Neural cell (in vitro differentiated cells): ENCODE results near the gene BCL2L11. TPM values are rescaled to one million over a fixed set of nuclear protein-coding genes. Genes with fewer than 3 reads are reported as not detected.

ENCODE experiments used
- H2AFZ ChIP-seq: fragments of 200-600, 300-800 bp; sonication (generic), shearing (Covaris generic); 2 replicates; pipeline ENCODE4 v1.6.0; 2014; ENCODE audit warnings: low read depth, mild to moderate bottlenecking, antibody characterized with exemption, low read length, moderate library complexity
- H3F3A ChIP-seq: fragments of 200-600 bp; shearing (Covaris generic); 2 replicates; pipeline ENCODE4 v1.6.1; 2016; ENCODE audit warnings: mild to moderate bottlenecking, moderate library complexity, mixed read lengths, antibody characterized with exemption, low read length; ENCODE audit not compliant: insufficient read depth, poor library complexity, severe bottlenecking
- H3K27ac ChIP-seq: fragments of 200-600, 300-800 bp; sonication (generic), shearing (Covaris generic); 2 replicates; pipeline ENCODE4 v1.5.1; 2014; ENCODE audit warnings: mild to moderate bottlenecking, low read length, moderate library complexity
- H3K27me3 ChIP-seq: fragments of 300-800, 200-600 bp; sonication (generic), shearing (Covaris generic); 2 replicates; pipeline ENCODE4 v1.6.0; 2014; ENCODE audit warnings: mild to moderate bottlenecking, low read depth, low read length, moderate library complexity; ENCODE audit not compliant: insufficient read depth
- H3K36me3 ChIP-seq: fragments of 300-800, 200-600 bp; sonication (generic), shearing (Covaris generic); 2 replicates; pipeline ENCODE4 v1.5.1; 2014; ENCODE audit warnings: mild to moderate bottlenecking, antibody characterized with exemption, low read length, moderate library complexity; ENCODE audit not compliant: insufficient read depth
- H3K4me2 ChIP-seq: fragments of 300-800, 200-600 bp; sonication (generic), shearing (Covaris generic); 2 replicates; pipeline ENCODE4 v1.6.0; 2014; ENCODE audit warnings: mild to moderate bottlenecking, low read length
- H3K4me3 ChIP-seq: fragments of 300-800, 200-600 bp; sonication (generic), shearing (Covaris generic); 2 replicates; pipeline ENCODE4 v1.5.1; 2014; ENCODE audit warnings: mild to moderate bottlenecking, low read length, moderate library complexity
- H3K79me2 ChIP-seq: fragments of 200-600 bp; shearing (Covaris generic); replicated peaks from 2 replicates; pipeline ENCODE4 v1.6.0; 2014; ENCODE audit warnings: mild to moderate bottlenecking, low read length, moderate library complexity; ENCODE audit not compliant: insufficient read depth
- H3K9ac ChIP-seq: fragments of 300-800, 200-600 bp; sonication (generic), shearing (Covaris generic); 2 replicates; pipeline ENCODE4 v1.6.1; 2016; ENCODE audit warnings: mild to moderate bottlenecking, low read length, mixed read lengths
- H3K9me2 ChIP-seq: fragments of 200-600 bp; shearing (Covaris generic); 2 replicates; pipeline ENCODE4 v1.6.1; 2016; ENCODE audit warnings: mild to moderate bottlenecking, low read length, mixed read lengths; ENCODE audit not compliant: insufficient read depth
- H3K9me3 ChIP-seq: fragments of 200-600, 300-800 bp; sonication (generic), shearing (Covaris generic); 2 replicates; pipeline ENCODE4 v1.6.1; 2016; ENCODE audit warnings: mild to moderate bottlenecking, mixed run types, low read length, moderate library complexity, mixed read lengths
- H4K20me1 ChIP-seq: fragments of 200-600 bp; shearing (Covaris generic); 2 replicates; pipeline ENCODE4 v1.6.1; 2016; ENCODE audit warnings: mild to moderate bottlenecking, mixed run types; ENCODE audit not compliant: insufficient read depth
- EP300 ChIP-seq: fragments of 450-650 bp; conservative IDR thresholded peaks from 2 replicates; pipeline ENCODE4 v1.6.1; 2014; ENCODE audit warnings: antibody characterized with exemption, mild to moderate bottlenecking, moderate library complexity; ENCODE audit not compliant: poor library complexity, severe bottlenecking
- EZH2 ChIP-seq: fragments of 200-600, 300-800 bp; shearing (Covaris generic), sonication (generic); IDR thresholded peaks from 2 replicates; pipeline ENCODE4 v1.6.1; 2014; ENCODE audit warnings: antibody characterized with exemption, low read length, borderline replicate concordance, mild to moderate bottlenecking; ENCODE audit not compliant: insufficient read depth, poor library complexity, severe bottlenecking
- MXI1 ChIP-seq: fragments of 450-650 bp; conservative IDR thresholded peaks from 2 replicates; pipeline ENCODE4 v1.6.1; 2014; ENCODE audit warnings: antibody characterized with exemption, mild to moderate bottlenecking; ENCODE audit not compliant: poor library complexity, severe bottlenecking
- POLR2AphosphoS5 ChIP-seq: IDR thresholded peaks from 2 replicates; pipeline ENCODE4 v1.6.1; 2012
- RAD21 ChIP-seq: fragments of 450-650 bp; conservative IDR thresholded peaks from 2 replicates; pipeline ENCODE4 v1.6.1; 2014; ENCODE audit warnings: antibody characterized with exemption, mild to moderate bottlenecking, moderate library complexity
- SMC3 ChIP-seq: fragments of 450-650 bp; conservative IDR thresholded peaks from 2 replicates; pipeline ENCODE4 v1.6.1; 2014; ENCODE audit warnings: antibody characterized with exemption, mild to moderate bottlenecking, moderate library complexity; ENCODE audit not compliant: poor library complexity
- TAF1 ChIP-seq: IDR thresholded peaks from 2 replicates; pipeline ENCODE4 v1.6.1; 2012; ENCODE audit warnings: low read depth
- polyA plus RNA-seq: library from polyadenylated mRNA; depleted of rRNA; stranded (reverse); fragments of >200 nt; gene quantifications from 2 replicates; pipeline ENCODE4 v1.2.3, GENCODE V29; 2014
- TF ChIP-seq, protein P1 (sequence below): fragments of 450-650 bp; IDR thresholded peaks from 2 replicates; pipeline ENCODE4 v1.5.1; 2014; ENCODE audit warnings: antibody characterized with exemption, mild to moderate bottlenecking, moderate library complexity; ENCODE audit not compliant: poor library complexity, severe bottlenecking
- TF ChIP-seq, protein P2 (sequence below): IDR thresholded peaks from 2 replicates; pipeline ENCODE4 v1.6.1; 2012; ENCODE audit warnings: borderline replicate concordance

Gene BCL2L11
- polyA plus RNA-seq, 1 donor from 2014 or later, result 2.6 TPM

DNA sequence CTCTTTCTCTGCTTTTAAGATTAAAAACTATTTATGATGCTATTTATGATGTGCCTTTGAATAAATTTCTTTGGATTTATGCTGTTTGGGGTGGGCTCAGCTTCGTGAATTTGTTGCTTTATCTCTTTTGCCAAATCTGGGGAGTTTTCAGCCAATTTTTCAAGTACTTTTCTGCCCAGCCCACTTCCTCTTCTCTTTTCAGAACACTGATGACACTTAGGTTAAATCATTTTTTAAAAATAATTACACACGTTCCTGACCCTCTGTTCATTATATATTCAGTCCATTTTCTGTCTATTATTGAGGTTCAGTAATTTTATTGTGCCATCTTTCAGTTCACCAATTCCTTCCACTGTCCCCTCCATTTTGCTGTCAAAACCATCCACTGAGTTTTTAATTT is 14.8 kb upstream of the BCL2L11 start:
- Histone ChIP-seq H2AFZ (no peak overlapping the region), H4K20me1 (no peaks in the 10 kb centered on the region), H3K27ac (no peak overlapping the region), H3K9me2 (no peaks in the 10 kb centered on the region), H3F3A (no peaks in the 10 kb centered on the region), H3K9ac (no peak overlapping the region), H3K4me3 (no peak overlapping the region), H3K27me3 (no peaks in the 10 kb centered on the region), H3K36me3 (no peaks in the 10 kb centered on the region), H3K4me2 (no peak overlapping the region), H3K79me2 (no peaks in the 10 kb centered on the region), H3K9me3 (no peaks in the 10 kb centered on the region)
- TF ChIP-seq SMC3 (no peak), POLR2AphosphoS5 (no peak), RAD21 (no peak), EZH2 (no peak)
- TF ChIP-seq, protein P1, sequence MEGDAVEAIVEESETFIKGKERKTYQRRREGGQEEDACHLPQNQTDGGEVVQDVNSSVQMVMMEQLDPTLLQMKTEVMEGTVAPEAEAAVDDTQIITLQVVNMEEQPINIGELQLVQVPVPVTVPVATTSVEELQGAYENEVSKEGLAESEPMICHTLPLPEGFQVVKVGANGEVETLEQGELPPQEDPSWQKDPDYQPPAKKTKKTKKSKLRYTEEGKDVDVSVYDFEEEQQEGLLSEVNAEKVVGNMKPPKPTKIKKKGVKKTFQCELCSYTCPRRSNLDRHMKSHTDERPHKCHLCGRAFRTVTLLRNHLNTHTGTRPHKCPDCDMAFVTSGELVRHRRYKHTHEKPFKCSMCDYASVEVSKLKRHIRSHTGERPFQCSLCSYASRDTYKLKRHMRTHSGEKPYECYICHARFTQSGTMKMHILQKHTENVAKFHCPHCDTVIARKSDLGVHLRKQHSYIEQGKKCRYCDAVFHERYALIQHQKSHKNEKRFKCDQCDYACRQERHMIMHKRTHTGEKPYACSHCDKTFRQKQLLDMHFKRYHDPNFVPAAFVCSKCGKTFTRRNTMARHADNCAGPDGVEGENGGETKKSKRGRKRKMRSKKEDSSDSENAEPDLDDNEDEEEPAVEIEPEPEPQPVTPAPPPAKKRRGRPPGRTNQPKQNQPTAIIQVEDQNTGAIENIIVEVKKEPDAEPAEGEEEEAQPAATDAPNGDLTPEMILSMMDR, result no peak
- TF ChIP-seq, protein P2, sequence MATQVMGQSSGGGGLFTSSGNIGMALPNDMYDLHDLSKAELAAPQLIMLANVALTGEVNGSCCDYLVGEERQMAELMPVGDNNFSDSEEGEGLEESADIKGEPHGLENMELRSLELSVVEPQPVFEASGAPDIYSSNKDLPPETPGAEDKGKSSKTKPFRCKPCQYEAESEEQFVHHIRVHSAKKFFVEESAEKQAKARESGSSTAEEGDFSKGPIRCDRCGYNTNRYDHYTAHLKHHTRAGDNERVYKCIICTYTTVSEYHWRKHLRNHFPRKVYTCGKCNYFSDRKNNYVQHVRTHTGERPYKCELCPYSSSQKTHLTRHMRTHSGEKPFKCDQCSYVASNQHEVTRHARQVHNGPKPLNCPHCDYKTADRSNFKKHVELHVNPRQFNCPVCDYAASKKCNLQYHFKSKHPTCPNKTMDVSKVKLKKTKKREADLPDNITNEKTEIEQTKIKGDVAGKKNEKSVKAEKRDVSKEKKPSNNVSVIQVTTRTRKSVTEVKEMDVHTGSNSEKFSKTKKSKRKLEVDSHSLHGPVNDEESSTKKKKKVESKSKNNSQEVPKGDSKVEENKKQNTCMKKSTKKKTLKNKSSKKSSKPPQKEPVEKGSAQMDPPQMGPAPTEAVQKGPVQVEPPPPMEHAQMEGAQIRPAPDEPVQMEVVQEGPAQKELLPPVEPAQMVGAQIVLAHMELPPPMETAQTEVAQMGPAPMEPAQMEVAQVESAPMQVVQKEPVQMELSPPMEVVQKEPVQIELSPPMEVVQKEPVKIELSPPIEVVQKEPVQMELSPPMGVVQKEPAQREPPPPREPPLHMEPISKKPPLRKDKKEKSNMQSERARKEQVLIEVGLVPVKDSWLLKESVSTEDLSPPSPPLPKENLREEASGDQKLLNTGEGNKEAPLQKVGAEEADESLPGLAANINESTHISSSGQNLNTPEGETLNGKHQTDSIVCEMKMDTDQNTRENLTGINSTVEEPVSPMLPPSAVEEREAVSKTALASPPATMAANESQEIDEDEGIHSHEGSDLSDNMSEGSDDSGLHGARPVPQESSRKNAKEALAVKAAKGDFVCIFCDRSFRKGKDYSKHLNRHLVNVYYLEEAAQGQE, result no peak

DNA sequence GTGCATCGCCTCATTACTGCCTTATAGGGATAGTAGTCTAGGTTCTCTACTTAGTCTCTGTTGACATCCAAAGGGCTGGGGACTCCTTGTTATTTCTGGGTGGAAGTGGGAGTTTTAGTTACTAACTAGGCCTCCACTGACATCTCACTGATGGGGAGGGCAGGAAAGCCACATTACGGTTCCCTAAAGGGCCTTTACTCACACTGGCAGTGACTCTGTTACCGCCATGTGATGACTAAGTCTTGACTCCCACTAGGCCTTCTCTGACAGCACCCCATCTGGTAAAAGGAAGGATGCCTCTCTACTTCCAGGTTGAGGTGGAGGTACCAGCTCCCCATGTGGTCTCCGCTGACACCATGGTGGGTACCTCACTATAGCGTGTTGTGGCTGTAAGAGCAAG is 14.0 kb upstream of the BCL2L11 start:
- Histone ChIP-seq H2AFZ (no peak overlapping the region), H3F3A (no peaks in the 10 kb centered on the region), H3K4me3 (no peak overlapping the region), H3K27ac (no peak overlapping the region), H3K79me2 (no peaks in the 10 kb centered on the region), H4K20me1 (no peaks in the 10 kb centered on the region), H3K9ac (no peak overlapping the region), H3K4me2 (no peak overlapping the region), H3K27me3 (no peaks in the 10 kb centered on the region), H3K9me3 (no peaks in the 10 kb centered on the region), H3K36me3 (no peaks in the 10 kb centered on the region), H3K9me2 (no peaks in the 10 kb centered on the region)
- TF ChIP-seq, protein P1, result no peak
- TF ChIP-seq, protein P2, result no peak
- TF ChIP-seq SMC3 (no peak), MXI1 (no peak), EZH2 (no peak), RAD21 (no peak), EP300 (no peak), TAF1 (no peak), POLR2AphosphoS5 (no peak)
